ENCODE measurements around the gene NNAT.

NNAT gene

GRCh38 chr20:37567671-37568588 lies 46.9 kb downstream of the NNAT start:
- no peak for DNase-seq

- DNase-seq: no peak
These were observed 49.4 kb downstream of the NNAT start for GRCh38 chr20:37570419-37570818.

- no peak for DNase-seq
These were observed 50.0 kb downstream of the NNAT start for GRCh38 chr20:37571033-37571432.
